ENCODE data around the gene NBEAL2. TPM values are rescaled to one million over a fixed set of nuclear protein-coding genes. Genes with fewer than 3 reads are reported as not detected.

Gene NBEAL2
- total RNA-seq, 1 experiment from 2014 or later = 50.7 TPM

GRCh38 chr3:46932455-46933225 is 46.8 kb upstream of the NBEAL2 start:
- Histone ChIP-seq H3K79me2 (ENCODE audit: low read length) (peaks cover 92% of the 10 kb centered on the region), H2AFZ (ENCODE audit: low read length) (no peak overlapping the region)

DNA sequence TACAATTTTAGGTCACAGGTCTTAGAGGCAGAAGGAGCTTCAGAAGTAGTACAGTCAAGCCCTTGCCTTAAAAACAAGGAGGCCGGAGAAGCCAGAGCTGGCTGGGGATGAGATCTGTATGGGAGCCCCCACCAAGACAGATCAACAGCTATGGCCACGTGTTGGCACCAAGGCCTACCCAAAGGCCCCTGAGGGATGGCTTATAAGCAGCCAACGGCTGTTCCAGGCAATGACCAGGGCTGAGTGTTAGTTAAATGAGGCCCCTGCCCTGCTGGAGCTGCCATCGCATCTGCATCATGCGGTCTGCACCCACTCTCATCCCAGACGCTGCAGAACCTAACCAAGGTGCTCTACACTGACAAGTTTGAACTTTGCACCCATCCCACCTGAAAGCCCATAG is 46.2 kb upstream of the NBEAL2 start:
- Histone ChIP-seq H3K4me2 (ENCODE audit: low read length) (no peak overlapping the region), H3F3A (ENCODE audit: low read length, unreplicated experiment) (peaks cover 10% of the 10 kb centered on the region), H3K9me3 (ENCODE audit: low read length) (no peaks in the 10 kb centered on the region), H3K4me3 (ENCODE audit: low read length) (no peak overlapping the region), H3K9ac (ENCODE audit: low read length) (no peak overlapping the region), H3K27ac (ENCODE audit: low read length) (peak overlapping the region; percentile 51; the same call in 1 of the 2 replicates), H4K20me1 (ENCODE audit: low read length) (0 out of 2 replicates have a peak, but pooled peaks cover 17% of the 10 kb centered on the region), H2AFZ (ENCODE audit: low read length) (no peak overlapping the region), H3K27me3 (ENCODE audit: low read length) (no peaks in the 10 kb centered on the region), H3K36me3 (ENCODE audit: low read depth, low read length) (peaks cover 32% of the 10 kb centered on the region), H3K79me2 (ENCODE audit: low read length) (peaks cover 93% of the 10 kb centered on the region), H3K9me2 (replicated peaks; ENCODE audit: low read length) (no peaks in the 10 kb centered on the region), H3K4me1 (ENCODE audit: insufficient read depth, low read length) (peaks cover 68% of the 10 kb centered on the region)
- ChIA-PET CTCF (interaction anchor here (1.0 kb wide), 1 partner anchor 65 kb away, joined by 4 read pairs; no protein-coding TSS in a partner anchor), POLR2A (ENCODE audit: unreplicated experiment) (no interaction called here)
- no peak for ATAC-seq
- no peak for DNase-seq
- intact Hi-C loops (cut with micrococcal nuclease) = no loop called here
- no TSS peak for BruUV-seq (replicated peaks)
- TF ChIP-seq EZH2 (IDR thresholded peaks at IDR 0.05; ENCODE audit: low read length, unreplicated experiment) (no peak), EZH2phosphoT487 (IDR thresholded peaks at IDR 0.05; ENCODE audit: borderline replicate concordance, low read length) (no peak), CTCF (conservative IDR thresholded peaks at IDR 0.05; ENCODE audit: low read depth, low read length) (no peak)

More at GRCh38 chr3:46932455-46933225, 46.8 kb upstream of the NBEAL2 start:
- ATAC-seq (no peak), DNase-seq (no peak)
- H3K9ac ChIP-seq (ENCODE audit: low read length) = no peak overlapping the region
- POLR2A ChIA-PET (ENCODE audit: unreplicated experiment) = no interaction called here
- H4K20me1 ChIP-seq (ENCODE audit: low read length) = 0 out of 2 replicates have a peak, but pooled peaks cover 17% of the 10 kb centered on the region
- CTCF ChIA-PET = interaction anchor here (1.0 kb wide), 1 partner anchor 66 kb away, joined by 4 read pairs; no protein-coding TSS in a partner anchor
- intact Hi-C loops (cut with micrococcal nuclease) = no loop called here
- H3K27ac ChIP-seq (ENCODE audit: low read length) = peak overlapping the region; percentile 51
- no peaks in the 10 kb centered on the region for H3K27me3 ChIP-seq (ENCODE audit: low read length)
- BruUV-seq (replicated peaks) = no TSS peak
- TF ChIP-seq EZH2phosphoT487 (IDR thresholded peaks at IDR 0.05; ENCODE audit: borderline replicate concordance, low read length) (no peak), CTCF (conservative IDR thresholded peaks at IDR 0.05; ENCODE audit: low read depth, low read length) (no peak), EZH2 (IDR thresholded peaks at IDR 0.05; ENCODE audit: low read length, unreplicated experiment) (no peak)
- H3K4me1 ChIP-seq (ENCODE audit: insufficient read depth, low read length) = peaks cover 68% of the 10 kb centered on the region
- no peaks in the 10 kb centered on the region for H3K9me3 ChIP-seq (ENCODE audit: low read length)
- H3K4me3 ChIP-seq (ENCODE audit: low read length) = no peak overlapping the region
- H3K4me2 ChIP-seq (ENCODE audit: low read length) = peak overlapping the region; percentile 40
- H3F3A ChIP-seq (ENCODE audit: low read length, unreplicated experiment) = peaks cover 10% of the 10 kb centered on the region
- peaks cover 30% of the 10 kb centered on the region for H3K36me3 ChIP-seq (ENCODE audit: low read depth, low read length)
- no peaks in the 10 kb centered on the region for H3K9me2 ChIP-seq (replicated peaks; ENCODE audit: low read length)

DNA sequence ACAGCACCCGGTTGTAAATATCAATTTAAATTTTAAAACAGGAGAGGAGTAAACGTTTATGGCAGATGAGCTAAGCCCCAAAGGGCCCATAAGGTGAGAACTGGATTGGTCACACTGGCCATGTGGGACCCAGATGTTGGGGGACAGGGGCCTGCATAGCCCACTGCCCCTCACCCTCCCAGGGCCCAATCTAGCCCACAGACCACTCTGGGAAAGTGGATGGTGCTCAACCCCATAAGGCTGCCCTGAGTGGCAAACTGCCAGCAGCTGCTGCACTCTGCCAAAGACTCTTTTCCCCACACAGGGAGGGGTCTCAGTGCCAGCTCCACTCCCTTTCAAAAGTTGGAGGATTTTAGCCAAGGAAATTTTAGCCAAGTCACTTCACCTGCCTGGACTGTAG is 45.4 kb upstream of the NBEAL2 start:
- Histone ChIP-seq H3K4me3 (ENCODE audit: low read length) (peak overlapping the region; percentile 32; the same call in 1 of the 2 replicates), H3K27ac (ENCODE audit: low read length) (peak overlapping the region; percentile 96), H2AFZ (ENCODE audit: low read length) (no peak overlapping the region), H4K20me1 (ENCODE audit: low read length) (0 out of 2 replicates have a peak, but pooled peaks cover 17% of the 10 kb centered on the region), H3F3A (ENCODE audit: low read length, unreplicated experiment) (peaks cover 10% of the 10 kb centered on the region), H3K27me3 (ENCODE audit: low read length) (no peaks in the 10 kb centered on the region), H3K9me2 (replicated peaks; ENCODE audit: low read length) (no peaks in the 10 kb centered on the region), H3K9me3 (ENCODE audit: low read length) (no peaks in the 10 kb centered on the region), H3K79me2 (ENCODE audit: low read length) (peaks cover 92% of the 10 kb centered on the region), H3K9ac (ENCODE audit: low read length) (peak overlapping the region; percentile 64), H3K36me3 (ENCODE audit: low read depth, low read length) (peaks cover 31% of the 10 kb centered on the region), H3K4me2 (ENCODE audit: low read length) (peak overlapping the region; percentile 71), H3K4me1 (ENCODE audit: insufficient read depth, low read length) (peaks cover 68% of the 10 kb centered on the region)
- CTCF ChIA-PET = no interaction called here
- no peak for ATAC-seq
- no peak for DNase-seq
- intact Hi-C loops (cut with micrococcal nuclease) = loop anchor here (2.0 kb wide), 1 partner anchor 43 kb away; the partner anchor contains the start of gene CCDC12
- TF ChIP-seq CTCF (conservative IDR thresholded peaks at IDR 0.05; ENCODE audit: low read depth, low read length) (no peak), EZH2phosphoT487 (IDR thresholded peaks at IDR 0.05; ENCODE audit: borderline replicate concordance, low read length) (no peak), EZH2 (IDR thresholded peaks at IDR 0.05; ENCODE audit: low read length, unreplicated experiment) (no peak)
- POLR2A ChIA-PET (ENCODE audit: unreplicated experiment) = no interaction called here
- no TSS peak for BruUV-seq (replicated peaks)

Measured in PC-3 (cell line).